ENCODE measurements around the gene ADRM1. TPM values are rescaled to one million over a fixed set of nuclear protein-coding genes. Genes with fewer than 3 reads are reported as not detected.

ADRM1 gene
- total RNA-seq, 1 donor from 2014 or later = 87.1 TPM

DNA sequence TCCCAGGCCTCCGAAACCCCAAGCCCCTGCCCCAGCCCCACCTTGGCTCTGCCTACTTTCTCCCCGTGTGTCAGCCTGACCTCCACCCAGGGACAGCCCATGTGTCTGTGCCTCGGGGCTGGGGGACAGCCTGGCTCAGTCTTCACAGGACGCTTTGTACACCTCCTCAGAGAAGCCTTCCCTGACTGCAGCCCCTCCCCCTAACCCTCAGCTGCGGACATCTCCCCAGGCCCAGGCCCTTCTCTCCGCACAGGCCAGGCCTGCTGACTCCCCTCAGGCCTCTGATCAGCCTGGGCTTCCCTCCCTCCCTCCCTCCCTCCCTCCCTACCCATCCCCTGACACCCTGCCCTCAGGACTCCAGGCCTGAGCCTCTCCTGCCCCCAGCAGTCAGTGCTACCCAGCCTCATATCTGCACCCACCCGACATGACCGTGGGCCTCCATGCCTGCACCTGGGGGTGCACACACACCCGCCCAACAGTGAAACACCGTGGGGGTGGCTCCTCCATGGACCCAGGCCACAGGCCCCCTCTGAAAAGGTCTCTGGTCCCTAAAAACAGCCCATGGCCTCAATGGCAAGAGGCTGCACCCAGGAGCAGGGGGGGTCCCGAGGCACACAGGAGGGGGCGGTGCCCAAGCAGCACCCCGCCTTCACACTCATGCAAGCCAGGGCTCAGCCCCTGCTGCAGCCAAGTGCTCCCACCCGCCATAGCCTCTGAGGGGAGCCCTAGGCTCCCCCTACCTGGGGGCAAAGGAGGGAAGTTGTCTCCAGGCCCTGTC, 51.4 kb downstream of the ADRM1 start:
- no peak for DNase-seq (ENCODE audit: low spot score)

GRCh38 chr20:62354811-62355341, 52.1 kb downstream of the ADRM1 start:
- DNase-seq (ENCODE audit: low spot score) = no peak

DNA sequence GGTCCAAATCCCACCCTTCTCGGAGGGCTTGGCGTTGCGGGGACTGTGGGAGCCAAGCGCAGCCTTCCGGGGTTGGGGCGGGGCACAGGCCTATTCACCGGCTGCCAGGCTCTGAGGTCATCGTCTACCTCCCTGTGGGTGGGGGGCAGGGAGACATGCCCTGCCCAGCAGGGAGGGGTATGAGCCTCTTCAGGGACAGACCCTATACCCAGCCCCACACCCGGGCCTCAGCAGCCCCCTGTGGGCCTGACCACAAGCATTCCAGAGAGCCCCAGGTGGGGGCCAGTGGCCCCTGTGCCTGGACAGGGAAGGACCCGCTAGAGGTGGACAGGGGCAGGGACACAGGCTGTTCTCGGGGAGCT, 52.7 kb downstream of the ADRM1 start:
- no peak for DNase-seq (ENCODE audit: low spot score)

DNA sequence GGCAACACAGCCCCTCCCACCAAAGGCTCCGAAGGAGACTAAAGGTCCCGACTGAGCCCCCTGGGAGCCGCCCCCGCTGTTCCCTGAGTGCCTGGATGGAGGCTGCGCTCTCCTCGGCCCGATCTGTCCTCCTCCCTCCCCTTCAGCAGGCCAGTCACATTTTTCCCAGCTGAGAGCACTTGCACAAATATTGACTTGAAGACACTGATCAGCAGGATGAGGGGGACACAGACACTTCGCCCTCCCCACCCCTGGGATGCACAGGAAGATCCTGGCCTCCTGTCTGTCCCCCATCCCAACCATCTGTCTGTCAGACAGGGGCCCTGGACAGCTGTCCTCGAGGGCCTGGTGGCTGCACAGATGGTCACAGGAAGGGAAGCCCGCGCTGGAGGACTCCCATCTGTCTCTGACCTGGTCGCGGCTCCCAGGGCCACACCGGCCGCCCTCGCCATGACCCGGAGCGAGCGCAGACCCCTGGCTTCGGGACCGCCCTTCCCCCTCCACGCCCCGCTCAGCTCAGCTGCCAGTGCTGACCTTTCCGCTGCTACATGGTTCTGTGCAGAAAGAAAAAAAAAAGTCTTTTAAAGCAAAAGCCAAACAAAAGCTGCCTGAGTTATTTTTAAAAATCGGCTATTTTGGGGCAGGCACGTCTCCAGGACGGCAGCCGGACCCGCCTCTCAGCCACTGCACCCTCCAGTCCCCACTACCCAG, 53.2 kb downstream of the ADRM1 start:
- no peak for DNase-seq (ENCODE audit: low spot score)

DNA sequence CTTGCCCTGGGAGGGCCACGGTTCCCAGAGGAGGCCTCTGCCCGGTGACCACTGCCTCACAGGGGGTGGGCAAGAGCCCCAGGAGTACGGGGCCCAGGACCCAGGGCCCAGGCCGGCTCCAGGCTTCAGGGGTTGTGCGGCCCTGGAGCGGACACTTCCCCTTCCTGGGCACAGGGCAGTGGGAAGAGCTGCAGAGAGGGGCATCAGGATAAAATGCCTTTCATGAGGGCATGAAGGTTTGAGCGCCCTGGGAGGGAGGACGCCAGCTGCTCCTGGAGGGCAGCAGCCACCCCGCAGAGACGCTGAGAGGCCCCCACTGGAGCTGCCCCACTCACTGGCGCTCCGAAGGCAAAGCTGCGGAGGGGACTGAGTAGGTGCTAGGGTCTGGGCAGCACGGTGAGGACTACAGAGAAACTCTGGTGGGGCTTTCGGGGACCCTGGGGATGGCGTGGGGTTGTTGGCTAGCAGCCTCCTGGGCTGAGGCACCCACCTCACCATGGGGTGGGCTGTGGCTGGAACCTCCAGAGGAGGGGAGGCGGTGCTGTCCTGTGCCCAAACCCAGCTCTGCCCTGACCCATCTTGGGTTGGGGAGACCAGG, 53.9 kb downstream of the ADRM1 start:
- no peak for DNase-seq (ENCODE audit: low spot score)

DNA sequence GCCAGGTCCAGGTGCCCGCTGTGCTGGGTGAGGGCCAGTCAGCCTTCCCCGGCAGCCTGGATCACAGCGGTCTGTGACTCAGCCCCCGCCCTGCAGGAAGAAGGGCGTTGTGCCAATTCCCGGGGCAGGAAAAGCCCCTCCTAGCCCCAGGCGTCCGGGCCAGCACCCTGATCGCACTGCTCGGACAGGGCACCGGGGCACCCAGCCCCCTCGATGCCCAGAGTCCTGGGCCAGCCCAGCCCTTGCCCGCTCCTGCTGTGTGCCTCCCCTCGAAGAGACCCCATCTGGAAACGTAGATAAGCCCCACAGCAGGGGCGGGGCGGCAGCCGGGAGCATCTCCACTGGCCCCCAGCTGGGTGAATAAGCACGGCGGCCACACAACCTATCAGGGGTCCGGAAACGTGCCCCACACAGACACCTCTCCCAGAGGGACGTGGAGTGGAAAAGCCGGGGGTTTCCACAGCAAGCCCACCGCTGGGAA, 54.4 kb downstream of the ADRM1 start:
- DNase-seq (ENCODE audit: low spot score) = no peak

- no peak for DNase-seq (ENCODE audit: low spot score)
Measured at GRCh38 chr20:62357681-62358080, 54.9 kb downstream of the ADRM1 start.

Small RNAs within 50 kb of the gene (microRNA-seq; reads per million reads assigned to microRNA genes)
- not detected for gene MIR4758 (ENCODE audit: borderline number of aligned reads)

Other genes starting within 250 kb of the ADRM1 start
- gene TAF4, start 237.1 kb upstream of the ADRM1 start, total RNA-seq = 13.0 TPM
- 23.7 TPM for gene LSM14B, start 180.5 kb upstream of the ADRM1 start, total RNA-seq
- gene PSMA7, start 159.6 kb upstream of the ADRM1 start, total RNA-seq = 258 TPM
- 9.0 TPM for gene SS18L1, start 159.2 kb upstream of the ADRM1 start, total RNA-seq
- gene MTG2, start 120.0 kb upstream of the ADRM1 start, total RNA-seq = 29.9 TPM
- gene HRH3, start 82.7 kb upstream of the ADRM1 start, total RNA-seq = not detected
- 38.1 TPM for gene OSBPL2, start 64.5 kb upstream of the ADRM1 start, total RNA-seq
- 126 TPM for gene LAMA5, start 64.3 kb downstream of the ADRM1 start, total RNA-seq
- gene RPS21, start 84.1 kb downstream of the ADRM1 start, total RNA-seq = 856 TPM
- 2.3 TPM for gene CABLES2, start 104.3 kb downstream of the ADRM1 start, total RNA-seq
- gene RBBP8NL, start 124.5 kb downstream of the ADRM1 start, total RNA-seq = not detected
- 0.19 TPM for gene GATA5, start 173.0 kb downstream of the ADRM1 start, total RNA-seq